ENCODE data around the gene MYOG.
A peak's percentile ranks its signal among the peaks of the same experiment; 100 is the strongest.

Gene MYOG

DNA sequence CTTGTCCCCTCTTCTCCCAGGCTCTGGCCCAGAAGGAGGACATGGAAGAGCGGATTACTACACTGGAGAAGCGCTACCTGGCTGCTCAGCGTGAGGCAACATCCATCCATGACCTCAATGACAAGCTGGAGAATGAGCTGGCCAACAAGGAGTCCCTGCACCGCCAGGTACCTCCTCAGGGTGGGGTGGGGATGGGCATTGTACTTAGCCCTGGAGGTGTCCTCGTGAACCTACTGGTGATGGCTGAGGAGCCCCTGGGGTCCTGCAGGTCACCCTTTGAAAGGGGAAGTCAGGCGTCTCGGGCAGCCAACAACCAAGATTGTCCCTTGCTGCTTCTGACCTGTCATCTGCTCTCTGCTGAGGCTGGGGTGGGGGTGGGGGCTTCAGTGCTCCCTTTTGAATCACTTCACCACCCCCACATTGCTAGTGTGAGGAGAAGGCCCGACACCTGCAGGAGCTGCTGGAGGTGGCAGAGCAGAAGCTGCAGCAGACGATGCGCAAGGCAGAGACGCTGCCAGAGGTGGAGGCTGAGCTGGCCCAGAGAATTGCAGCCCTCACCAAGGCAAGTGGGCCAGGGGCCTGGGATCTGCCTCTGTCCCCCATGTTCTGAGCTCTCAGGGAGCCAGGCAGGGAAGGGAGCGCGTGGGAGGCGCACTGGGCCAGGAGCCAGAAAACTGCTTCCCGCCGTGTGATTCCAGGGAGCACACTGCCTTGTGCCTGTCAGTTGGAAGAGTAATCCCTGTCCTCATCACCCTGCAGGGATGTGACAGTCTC, 39.8 kb downstream of the MYOG start:
- DNase-seq, result no peak

GRCh38 chr1:203045336-203045735, 40.5 kb downstream of the MYOG start:
- DNase-seq, result no peak

GRCh38 chr1:203044546-203045250, 41.1 kb downstream of the MYOG start:
- no peak for DNase-seq

- DNase-seq, result no peak
Observed at GRCh38 chr1:203043830-203044545, 41.8 kb downstream of the MYOG start.

DNA sequence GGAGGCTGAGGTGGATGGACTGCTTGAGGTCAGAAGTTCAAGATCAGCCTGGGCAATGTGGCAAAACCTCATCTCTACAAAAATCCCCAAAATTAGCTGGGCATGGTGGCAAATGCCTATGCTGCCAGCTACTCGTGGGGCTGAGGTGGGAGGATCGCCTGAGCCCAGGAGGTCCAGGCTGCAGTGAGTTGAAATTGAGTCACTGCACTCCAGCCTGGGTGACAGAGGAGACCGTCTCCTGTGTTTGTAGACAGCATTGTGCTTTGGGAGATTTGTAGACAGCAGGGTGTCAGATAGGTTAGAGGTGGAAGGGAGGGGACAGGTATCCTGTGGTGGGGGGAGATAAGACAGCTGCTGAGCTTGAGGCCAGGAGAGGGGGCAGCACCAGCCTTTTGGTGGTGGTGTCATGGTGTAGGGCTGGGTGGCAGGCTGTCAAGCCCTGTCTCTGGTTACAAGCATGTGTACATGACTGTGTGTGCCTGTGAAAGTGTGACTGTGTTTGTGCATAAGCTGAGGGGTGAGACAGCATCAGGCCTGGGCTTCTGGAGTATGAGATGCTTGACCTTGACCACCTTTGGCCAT, 44.4 kb downstream of the MYOG start:
- no peak for DNase-seq

DNA sequence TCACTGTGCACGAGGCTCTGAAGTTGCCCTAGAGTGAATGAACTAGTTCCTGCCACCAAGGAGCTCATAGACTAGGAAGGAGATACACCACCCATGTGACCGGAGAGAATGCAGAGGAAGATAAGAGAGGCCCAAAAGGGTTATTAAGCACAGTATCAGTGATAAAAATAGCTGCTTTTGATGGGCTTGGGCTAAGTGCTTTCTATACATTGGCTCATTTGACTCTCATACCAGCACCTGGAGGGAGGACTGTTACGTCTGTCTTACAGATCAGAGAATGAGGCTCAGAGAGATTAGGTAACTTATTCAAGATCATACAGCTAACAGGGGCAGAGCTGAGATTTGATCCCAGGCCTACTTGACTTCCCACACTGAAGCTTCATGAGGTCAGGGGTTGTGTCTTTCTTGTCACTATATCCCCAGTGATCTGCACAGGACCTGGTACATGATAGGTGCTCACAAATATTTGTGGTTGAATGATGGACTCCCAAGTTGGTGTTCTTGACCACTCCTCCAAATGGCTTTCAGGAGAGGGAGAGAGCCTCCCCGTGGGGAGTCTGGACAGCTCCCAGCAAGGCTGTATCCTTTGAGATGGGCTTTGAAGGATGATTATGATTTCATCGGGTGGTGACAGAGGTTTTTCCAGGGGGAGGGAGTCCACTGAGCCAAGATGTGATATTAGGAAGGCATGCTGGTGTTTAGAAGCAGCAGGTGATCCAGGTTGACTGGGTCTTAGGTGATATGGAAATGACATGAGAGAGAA, 45.1 kb downstream of the MYOG start:
- peak; percentile 51 for DNase-seq

DNA sequence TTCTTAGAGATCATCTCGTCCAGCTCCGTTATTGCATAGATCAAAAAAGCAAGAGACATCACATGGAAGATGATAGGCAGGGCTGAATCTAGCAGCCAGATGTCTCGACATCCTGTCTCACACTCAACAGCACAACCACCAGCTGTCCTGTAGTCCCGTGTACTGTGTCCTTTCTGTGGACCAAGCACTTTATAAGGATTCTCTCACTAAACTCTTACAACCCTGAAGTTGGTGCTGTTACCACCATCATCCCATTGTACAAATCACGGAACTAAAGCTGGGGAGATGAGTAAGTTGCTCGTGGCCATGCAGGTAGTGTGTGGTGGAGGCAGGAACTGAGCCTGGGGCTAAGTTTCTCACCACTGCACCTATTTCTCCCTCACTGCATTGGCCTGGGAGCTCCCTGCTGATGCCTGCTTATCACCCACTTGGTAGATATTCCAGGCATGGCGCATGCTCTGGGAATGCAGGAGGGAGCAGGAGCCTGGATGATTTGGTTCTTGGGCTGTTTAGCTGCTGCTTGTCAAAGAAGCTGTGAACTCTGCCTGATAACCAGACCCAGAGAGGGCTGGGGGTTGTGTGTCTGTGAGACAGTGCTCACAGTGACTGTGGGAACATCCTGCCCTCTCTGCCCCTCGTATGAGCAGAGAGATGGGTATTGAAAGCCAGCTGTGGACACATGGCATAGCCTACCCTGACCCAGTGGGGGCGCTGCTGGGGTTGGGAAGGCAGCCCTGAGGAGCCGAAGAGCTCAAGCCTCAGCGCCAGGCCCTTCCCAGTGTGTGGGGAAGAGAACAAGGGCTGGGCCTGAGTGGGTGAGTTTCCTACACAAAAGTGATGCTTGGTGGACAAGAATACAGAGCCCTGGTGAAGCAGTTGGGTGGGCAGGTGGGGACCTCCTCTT, 46.0 kb downstream of the MYOG start:
- DNase-seq, result no peak

- DNase-seq, result peak; percentile 74
Observed at GRCh38 chr1:203038891-203039608, 46.8 kb downstream of the MYOG start.

GRCh38 chr1:203038217-203038741, 47.5 kb downstream of the MYOG start:
- no peak for DNase-seq

DNA sequence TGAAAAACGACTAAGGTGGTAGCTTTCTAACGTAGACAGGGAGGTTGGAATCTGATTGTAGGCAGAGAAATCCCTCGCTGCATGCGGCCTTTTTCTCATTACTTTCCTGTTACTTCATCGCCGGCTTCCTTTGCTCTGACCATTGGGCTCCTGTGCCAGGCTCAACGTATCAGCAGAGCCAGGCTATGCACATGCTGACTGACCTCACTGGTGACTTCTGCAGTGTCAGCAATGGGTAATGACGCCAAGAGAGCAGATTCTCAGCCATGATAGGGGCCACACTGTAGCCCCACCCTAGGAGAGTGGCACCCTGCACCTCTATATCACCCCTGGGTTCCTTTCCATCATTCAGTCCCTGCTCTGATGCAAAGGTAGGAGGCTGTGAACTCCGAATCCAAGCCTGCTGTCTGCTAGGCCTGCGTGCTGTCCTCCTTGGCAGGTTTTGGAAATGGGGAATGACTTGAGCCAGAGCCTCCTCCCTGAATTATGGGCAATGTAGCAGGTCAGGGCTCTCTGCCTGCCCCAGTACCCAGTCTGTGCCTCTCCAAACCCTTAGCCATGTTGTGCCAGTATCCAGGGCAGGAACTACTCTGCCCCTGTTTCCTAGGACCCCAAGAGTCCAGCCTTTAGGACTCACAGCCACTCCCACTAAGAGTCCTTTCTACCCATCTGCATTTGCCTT, 48.2 kb downstream of the MYOG start:
- DNase-seq, result peak; percentile 59

DNA sequence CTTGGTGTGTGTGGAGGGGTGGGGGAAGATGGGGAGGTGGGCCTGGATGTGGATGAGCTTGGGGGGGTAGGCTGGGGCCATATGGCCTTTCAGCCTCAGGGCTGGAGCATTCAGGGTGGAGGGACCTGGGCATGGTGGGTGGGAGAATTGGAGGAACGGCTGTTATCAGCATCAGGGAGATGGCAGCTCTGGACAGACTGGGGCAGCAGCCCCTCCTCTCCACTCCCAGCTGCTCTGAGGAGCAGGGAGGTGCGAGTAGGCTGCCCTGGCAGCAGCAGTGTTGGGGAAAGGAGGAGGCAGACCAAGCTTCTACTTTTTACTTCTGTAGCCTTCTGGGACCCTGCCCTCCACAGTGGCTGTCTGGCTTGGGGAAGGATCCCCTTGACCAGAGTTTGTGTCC, 49.3 kb downstream of the MYOG start:
- no peak for DNase-seq

DNA sequence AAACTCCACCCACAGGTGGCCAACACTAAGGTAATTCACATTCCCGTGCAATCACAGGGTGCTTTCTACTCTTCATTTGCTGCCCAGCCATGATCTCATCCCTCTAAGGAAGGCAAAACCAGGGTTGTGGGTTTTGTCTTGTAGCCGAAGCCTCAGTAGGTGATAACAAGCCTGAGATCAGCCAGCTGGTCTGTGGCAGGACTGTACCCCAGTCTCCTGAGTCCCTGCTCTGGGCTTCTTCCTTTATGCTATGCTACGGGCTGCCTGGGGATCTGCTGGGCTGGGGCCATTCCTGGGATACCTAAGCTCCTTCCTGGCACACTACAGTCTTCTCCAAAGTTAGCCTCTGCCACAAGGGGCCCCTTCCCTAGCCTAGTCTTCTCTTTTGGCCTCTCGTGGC, 49.7 kb downstream of the MYOG start:
- DNase-seq, result no peak

DNA sequence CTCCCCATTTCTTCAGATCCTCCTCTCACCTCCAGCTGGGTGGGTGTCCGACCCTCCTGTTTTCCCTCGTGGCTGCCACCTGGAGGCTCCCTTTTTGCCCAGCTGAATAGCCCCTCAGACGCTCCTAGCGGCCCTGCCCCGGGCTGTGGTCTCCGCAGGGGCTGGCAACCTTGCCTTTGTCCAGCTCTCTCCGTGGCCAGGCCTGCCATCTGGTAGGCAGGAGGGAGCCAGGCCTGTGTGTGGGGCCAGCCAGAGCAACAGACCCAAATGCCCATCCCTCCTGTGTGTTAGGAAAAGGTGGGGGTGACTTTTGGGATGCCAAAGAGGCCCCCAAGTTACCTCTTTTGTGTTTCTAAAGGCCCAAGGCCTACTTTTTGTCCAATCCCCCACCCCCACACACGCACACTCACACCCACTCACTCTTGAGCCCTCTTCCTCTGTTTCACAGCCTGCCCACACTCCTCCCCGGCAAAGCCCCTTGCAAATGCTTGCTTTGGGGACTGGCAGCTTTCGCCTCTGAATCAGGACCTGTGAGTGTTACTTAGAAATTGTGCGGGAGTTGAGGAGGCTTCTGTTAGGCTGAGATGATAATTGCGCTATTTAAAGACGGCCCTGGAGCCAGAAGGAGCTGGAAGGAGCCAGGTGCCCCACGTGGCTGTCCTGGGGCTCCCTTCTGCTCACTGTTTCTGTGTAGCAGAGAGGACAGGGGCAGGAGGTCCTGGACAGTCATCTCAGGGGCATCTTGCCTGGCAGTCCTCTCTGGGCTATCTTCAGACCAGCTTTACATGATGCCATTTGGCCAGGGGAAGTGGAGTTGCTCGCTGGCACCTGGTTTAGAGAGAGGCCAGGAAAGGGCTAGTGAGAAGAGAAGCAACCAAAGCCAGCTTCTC, 50.5 kb downstream of the MYOG start:
- no peak for DNase-seq

DNA sequence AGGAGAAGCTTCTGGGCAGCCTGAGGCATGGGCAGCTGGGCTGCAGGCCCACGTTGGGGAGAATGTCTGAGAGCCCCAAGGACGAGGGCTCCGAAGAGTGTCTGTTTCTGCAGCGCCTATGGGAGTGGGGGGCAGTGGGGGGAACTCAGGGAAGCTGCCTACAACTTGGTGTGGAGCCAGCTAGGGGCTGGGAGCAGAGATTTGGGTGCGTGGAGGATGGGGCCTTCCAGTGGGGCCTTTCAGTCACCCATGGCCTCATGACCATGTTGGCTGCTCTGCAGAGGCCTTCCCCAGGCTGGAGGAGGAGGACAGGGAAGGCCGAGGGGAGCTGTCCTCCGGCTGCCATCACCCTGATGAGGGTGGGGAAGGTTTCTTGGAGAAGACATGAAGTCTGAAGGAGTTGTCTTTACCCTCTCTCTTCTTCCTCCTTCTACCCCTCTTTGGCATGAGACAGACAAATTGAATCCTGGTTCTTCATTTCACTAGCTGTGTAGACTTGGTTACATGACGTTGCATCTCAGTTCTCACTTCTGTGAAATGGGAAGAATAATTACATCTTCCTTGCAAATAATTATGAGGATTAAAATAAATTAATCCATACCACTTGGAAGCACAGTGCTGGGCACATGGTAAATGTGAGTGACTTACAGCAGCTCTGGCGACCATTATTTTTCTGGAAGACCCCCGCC, 51.2 kb downstream of the MYOG start:
- no peak for DNase-seq

DNA sequence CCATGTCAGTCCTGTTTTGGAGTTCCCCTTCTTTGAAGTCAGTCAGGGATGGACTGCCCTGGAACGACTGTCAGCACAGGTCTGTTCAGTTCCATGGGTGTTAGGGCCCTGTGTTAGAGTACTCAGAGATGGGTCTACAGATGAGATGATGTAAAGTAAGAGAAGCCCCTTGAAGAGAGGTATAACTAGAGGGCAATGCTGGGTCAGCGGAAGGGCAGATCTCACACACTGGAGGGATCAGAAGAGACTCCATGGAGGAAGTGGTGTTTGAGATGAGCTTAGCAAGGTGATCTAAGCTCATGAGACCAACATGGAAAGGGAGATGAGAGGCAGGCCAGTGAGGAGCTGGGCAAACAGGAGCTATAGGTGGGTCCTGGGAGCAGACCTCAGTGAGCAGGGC, 51.9 kb downstream of the MYOG start:
- no peak for DNase-seq

DNA sequence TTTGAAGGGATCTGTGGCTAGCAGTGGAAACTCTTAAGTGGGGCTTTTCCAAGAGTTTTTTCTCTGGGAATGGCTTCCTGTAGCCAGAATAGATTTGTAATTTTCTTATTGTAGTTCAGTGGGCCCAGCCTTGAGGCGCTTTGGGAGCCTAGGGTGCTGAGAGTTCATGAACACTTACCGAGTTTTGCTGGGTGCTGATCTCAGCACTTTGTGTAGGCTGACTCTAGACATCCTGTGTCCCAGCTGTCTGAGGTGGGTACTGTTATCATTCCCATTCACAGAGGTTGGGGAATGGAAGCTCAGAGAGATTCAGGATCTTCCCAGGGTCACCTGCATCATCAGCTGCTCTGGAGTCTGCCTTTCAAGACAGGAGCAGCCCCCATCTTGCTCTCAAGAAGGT, 52.5 kb downstream of the MYOG start:
- no peak for DNase-seq

Data from hematopoietic multipotent progenitor cell treated with erythropoietin and hydrocortisone succinate and interleukin-3 and kit ligand, for 8 days (in vitro differentiated cells).